ENCODE results near the gene UMAD1. TPM values are rescaled to one million over a fixed set of nuclear protein-coding genes. Genes with fewer than 3 reads are reported as not detected.

UMAD1 gene
- total and polyA plus RNA-seq, 10 donors = 7.6 to 21.2 (median 14.2) TPM

DNA sequence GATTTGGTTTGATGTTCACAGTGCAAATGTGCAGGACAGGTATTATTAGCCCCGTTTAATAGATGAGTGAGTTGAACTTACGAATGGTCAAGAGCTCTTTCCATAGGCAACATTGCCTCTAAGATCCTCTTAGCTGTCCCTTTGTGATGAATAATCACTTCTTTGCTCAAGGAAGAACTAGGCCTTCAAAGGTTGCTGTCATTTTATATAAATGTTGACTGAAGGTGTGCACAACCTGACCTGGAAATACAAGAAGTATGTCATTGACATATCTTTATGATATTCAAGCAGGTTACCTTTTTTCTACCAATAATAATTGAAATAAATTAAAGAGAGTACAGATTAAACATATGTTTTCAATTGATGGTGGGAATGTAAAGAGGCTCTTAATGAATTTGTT, 279.5 kb downstream of the UMAD1 start:
- H3K36me3 ChIP-seq = no peaks in the 10 kb centered on the region
- DNase-seq = no peak
- TF ChIP-seq POLR2AphosphoS5 (IDR thresholded peaks at IDR 0.05) (no peak), POLR2A (IDR thresholded peaks at IDR 0.05) (no peak)
- TF ChIP-seq, protein P1, sequence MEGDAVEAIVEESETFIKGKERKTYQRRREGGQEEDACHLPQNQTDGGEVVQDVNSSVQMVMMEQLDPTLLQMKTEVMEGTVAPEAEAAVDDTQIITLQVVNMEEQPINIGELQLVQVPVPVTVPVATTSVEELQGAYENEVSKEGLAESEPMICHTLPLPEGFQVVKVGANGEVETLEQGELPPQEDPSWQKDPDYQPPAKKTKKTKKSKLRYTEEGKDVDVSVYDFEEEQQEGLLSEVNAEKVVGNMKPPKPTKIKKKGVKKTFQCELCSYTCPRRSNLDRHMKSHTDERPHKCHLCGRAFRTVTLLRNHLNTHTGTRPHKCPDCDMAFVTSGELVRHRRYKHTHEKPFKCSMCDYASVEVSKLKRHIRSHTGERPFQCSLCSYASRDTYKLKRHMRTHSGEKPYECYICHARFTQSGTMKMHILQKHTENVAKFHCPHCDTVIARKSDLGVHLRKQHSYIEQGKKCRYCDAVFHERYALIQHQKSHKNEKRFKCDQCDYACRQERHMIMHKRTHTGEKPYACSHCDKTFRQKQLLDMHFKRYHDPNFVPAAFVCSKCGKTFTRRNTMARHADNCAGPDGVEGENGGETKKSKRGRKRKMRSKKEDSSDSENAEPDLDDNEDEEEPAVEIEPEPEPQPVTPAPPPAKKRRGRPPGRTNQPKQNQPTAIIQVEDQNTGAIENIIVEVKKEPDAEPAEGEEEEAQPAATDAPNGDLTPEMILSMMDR (IDR thresholded peaks at IDR 0.05 in 8 of 11, conservative IDR thresholded peaks at IDR 0.05 in 3 of 11) = no peak
- H3K4me1 ChIP-seq = peaks cover 0 to 52% (median 15%) of the 10 kb centered on the region in 6 donors
- 48 to 78% (median 70%) methylated on average over 2 of the region's 2 CpGs for WGBS, 5 donors
- peak overlapping the region in 4 of 8 donors; percentile 49 to 67 (median 59) for H3K27ac ChIP-seq
- peak overlapping the region in 1 of 8 donors; percentile 31 for H3K4me3 ChIP-seq
- H3K9me3 ChIP-seq = no peaks in the 10 kb centered on the region
- intact Hi-C loops (cut with DNase I; ENCODE audit: low total_unique reads) = no loop called here
- H3K27me3 ChIP-seq (replicated peaks in 1 of 7) = no peaks in the 10 kb centered on the region

DNA sequence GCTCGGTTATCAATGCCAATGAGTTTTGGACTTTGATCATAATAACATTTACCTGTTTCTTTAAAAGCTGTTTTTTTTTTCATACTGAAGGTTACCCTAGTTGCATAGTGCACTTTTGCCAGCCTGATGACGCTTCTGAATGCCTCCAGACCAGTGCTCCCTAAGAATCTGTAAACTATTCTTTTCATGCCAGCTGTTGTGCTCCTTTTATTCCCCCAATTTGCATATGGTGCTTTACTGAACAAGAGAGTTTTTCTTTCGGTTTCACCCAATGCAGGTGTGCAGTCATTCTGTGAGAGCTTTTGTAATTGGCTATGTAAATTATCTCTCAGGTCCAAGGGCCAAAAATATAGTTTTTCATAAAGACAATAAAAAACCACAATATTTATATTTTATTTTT, 279.9 kb downstream of the UMAD1 start:
- Histone ChIP-seq H3K4me1 (peaks cover 0 to 52% (median 15%) of the 10 kb centered on the region in 6 donors), H3K4me3 (peak overlapping the region in 1 of 8 donors; percentile 31), H3K27ac (peak overlapping the region in 4 of 8 donors; percentile 49 to 67 (median 59)), H3K36me3 (no peaks in the 10 kb centered on the region), H3K9me3 (no peaks in the 10 kb centered on the region), H3K27me3 (replicated peaks in 1 of 7) (no peaks in the 10 kb centered on the region)
- intact Hi-C loops (cut with DNase I; ENCODE audit: low total_unique reads) = no loop called here
- DNase-seq = no peak
- 65 to 77% (median 68%) methylated on average over 3 of the region's 3 CpGs for WGBS, 5 donors
- no peak for TF ChIP-seq POLR2AphosphoS5 (IDR thresholded peaks at IDR 0.05)
- TF ChIP-seq, protein P1 (IDR thresholded peaks at IDR 0.05 in 8 of 11, conservative IDR thresholded peaks at IDR 0.05 in 3 of 11) = no peak
- TF ChIP-seq POLR2A (IDR thresholded peaks at IDR 0.05) = no peak

DNA sequence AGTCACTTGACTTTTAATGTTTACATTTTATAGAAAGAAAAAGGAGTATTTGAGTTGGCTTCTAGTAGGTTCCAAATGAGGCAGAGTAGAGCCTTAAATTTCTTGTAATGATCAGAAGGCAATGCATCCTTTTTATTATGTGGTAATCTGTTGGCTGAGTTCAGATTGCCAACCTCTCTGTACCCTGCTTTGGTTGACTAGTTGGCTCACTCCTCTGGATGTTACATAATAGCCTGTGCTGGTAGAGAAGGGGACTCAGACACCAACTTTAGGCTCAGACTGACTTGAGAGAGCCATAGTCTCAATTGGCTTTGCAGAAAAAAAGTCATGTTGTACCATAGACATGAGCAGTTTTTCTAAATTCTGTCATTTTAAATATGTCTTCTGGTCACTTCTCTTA, 281.3 kb downstream of the UMAD1 start:
- Histone ChIP-seq H3K36me3 (no peaks in the 10 kb centered on the region), H3K9me3 (no peaks in the 10 kb centered on the region), H3K27ac (no peak overlapping the region), H3K4me3 (no peak overlapping the region), H3K4me1 (peaks cover 0 to 52% (median 15%) of the 10 kb centered on the region in 6 donors), H3K27me3 (replicated peaks in 1 of 7) (no peaks in the 10 kb centered on the region)
- intact Hi-C loops (cut with DNase I; ENCODE audit: low total_unique reads) = no loop called here
- TF ChIP-seq POLR2A (IDR thresholded peaks at IDR 0.05) (no peak), POLR2AphosphoS5 (IDR thresholded peaks at IDR 0.05) (no peak)
- TF ChIP-seq, protein P1 (IDR thresholded peaks at IDR 0.05 in 8 of 11, conservative IDR thresholded peaks at IDR 0.05 in 3 of 11) = no peak
- DNase-seq = no peak

DNA sequence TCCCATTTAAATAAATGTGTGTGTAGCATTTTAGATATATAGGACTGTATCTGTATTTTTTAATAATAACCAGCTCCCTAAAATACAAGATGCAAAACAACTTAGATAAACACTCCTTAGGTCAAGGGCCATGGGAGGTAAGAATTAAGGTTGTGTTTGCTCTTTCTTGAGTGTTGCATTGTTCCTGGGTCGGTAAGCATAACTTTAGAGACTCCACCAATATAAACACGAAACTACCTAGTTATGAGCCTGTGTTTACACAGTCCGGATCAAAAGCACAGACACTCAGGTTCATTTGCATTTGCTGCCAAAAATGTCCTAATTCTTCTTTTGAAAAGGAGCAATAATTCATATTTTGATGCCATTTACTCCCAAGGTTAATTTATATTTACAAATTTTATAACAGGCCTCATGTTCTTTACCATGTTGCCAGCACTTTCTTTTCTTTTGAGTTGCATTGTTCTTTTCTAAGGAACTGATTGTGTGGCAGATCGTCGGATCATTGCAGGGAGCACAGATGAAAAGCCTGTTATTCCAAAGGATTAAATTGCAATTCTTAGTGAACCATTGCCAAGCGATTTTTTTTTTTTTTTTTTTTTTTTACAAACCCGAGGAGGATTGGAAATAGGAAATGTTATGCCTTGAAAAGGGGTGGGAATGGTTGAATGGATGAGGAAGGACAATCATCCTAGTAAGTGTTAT, 282.3 kb downstream of the UMAD1 start:
- peak overlapping the region in 1 of 8 donors; percentile 5 for H3K27ac ChIP-seq
- no peak for DNase-seq
- no peak overlapping the region for H3K4me3 ChIP-seq
- no peaks in the 10 kb centered on the region for H3K9me3 ChIP-seq
- no peaks in the 10 kb centered on the region for H3K27me3 ChIP-seq (replicated peaks in 1 of 7)
- intact Hi-C loops (cut with DNase I; ENCODE audit: low total_unique reads) = no loop called here
- H3K36me3 ChIP-seq = no peaks in the 10 kb centered on the region
- peaks cover 0 to 52% (median 15%) of the 10 kb centered on the region in 6 donors for H3K4me1 ChIP-seq
- no peak for TF ChIP-seq POLR2AphosphoS5 (IDR thresholded peaks at IDR 0.05)
- TF ChIP-seq, protein P1 (IDR thresholded peaks at IDR 0.05 in 8 of 11, conservative IDR thresholded peaks at IDR 0.05 in 3 of 11) = no peak
- no peak for TF ChIP-seq POLR2A (IDR thresholded peaks at IDR 0.05)
- WGBS, 5 donors = 80 to 88% (median 83%) methylated on average over 7 of the region's 7 CpGs
